Measurements from ENCODE around the gene SLC25A27. TPM values are rescaled to one million over a fixed set of nuclear protein-coding genes. Genes with fewer than 3 reads are reported as not detected.

Gene SLC25A27
- total RNA-seq, 4 donors from 2014 or later: 8.7 to 27.5 (median 19.0) TPM

GRCh38 chr6:46688117-46688965, 35.6 kb downstream of the SLC25A27 start:
- H3K9me3 ChIP-seq: no peaks in the 10 kb centered on the region
- no peak overlapping the region for H3K4me3 ChIP-seq
- TF ChIP-seq CTCF (IDR thresholded peaks at IDR 0.05) (no peak), EP300 (IDR thresholded peaks at IDR 0.05; ENCODE audit: low read depth) (no peak), POLR2A (IDR thresholded peaks at IDR 0.05) (no peak), POLR2AphosphoS5 (IDR thresholded peaks at IDR 0.05) (no peak)
- no peaks in the 10 kb centered on the region for H3K4me1 ChIP-seq
- intact Hi-C loops (cut with DNase I; ENCODE audit: low total_unique reads): no loop called here
- no peaks in the 10 kb centered on the region for H3K36me3 ChIP-seq
- in situ Hi-C loops (cut with MboI; ENCODE audit: low pct_ligation_motif_present in 1 of 4, low pct_unique_long_range_greater_than_20kb in 1 of 4, low sequenced_read_pairs in 3 of 4): no loop called here
- 97% methylated on average over 77 of the region's 85 CpGs; no CpG with 5 or more reads in 1 of the 2 donors for WGBS, 2 donors (ENCODE audit: low coverage in 1 of 2)
- no peak for DNase-seq
- no peak overlapping the region for H3K27ac ChIP-seq
- H3K27me3 ChIP-seq: no peaks in the 10 kb centered on the region

GRCh38 chr6:46688966-46689335, 36.2 kb downstream of the SLC25A27 start:
- DNase-seq: no peak
- TF ChIP-seq POLR2AphosphoS5 (IDR thresholded peaks at IDR 0.05) (no peak), CTCF (IDR thresholded peaks at IDR 0.05) (no peak), POLR2A (IDR thresholded peaks at IDR 0.05) (no peak), EP300 (IDR thresholded peaks at IDR 0.05; ENCODE audit: low read depth) (no peak)
- Histone ChIP-seq H3K4me1 (no peaks in the 10 kb centered on the region), H3K9me3 (no peaks in the 10 kb centered on the region), H3K36me3 (no peaks in the 10 kb centered on the region), H3K27me3 (no peaks in the 10 kb centered on the region), H3K27ac (no peak overlapping the region), H3K4me3 (no peak overlapping the region)
- WGBS, 2 donors (ENCODE audit: low coverage in 1 of 2): 93% methylated on average over 13 of the region's 13 CpGs; no CpG with 5 or more reads in 1 of the 2 donors
- in situ Hi-C loops (cut with MboI; ENCODE audit: low pct_ligation_motif_present in 1 of 4, low pct_unique_long_range_greater_than_20kb in 1 of 4, low sequenced_read_pairs in 3 of 4): no loop called here
- intact Hi-C loops (cut with DNase I; ENCODE audit: low total_unique reads): no loop called here

- Histone ChIP-seq H3K27ac (no peak overlapping the region), H3K9me3 (no peaks in the 10 kb centered on the region), H3K27me3 (no peaks in the 10 kb centered on the region), H3K4me3 (no peak overlapping the region), H3K4me1 (no peaks in the 10 kb centered on the region), H3K36me3 (no peaks in the 10 kb centered on the region)
- intact Hi-C loops (cut with DNase I; ENCODE audit: low total_unique reads): no loop called here
- in situ Hi-C loops (cut with MboI; ENCODE audit: low pct_ligation_motif_present in 1 of 4, low pct_unique_long_range_greater_than_20kb in 1 of 4, low sequenced_read_pairs in 3 of 4): no loop called here
- DNase-seq: no peak
- TF ChIP-seq POLR2AphosphoS5 (IDR thresholded peaks at IDR 0.05) (no peak), EP300 (IDR thresholded peaks at IDR 0.05; ENCODE audit: low read depth) (no peak), POLR2A (IDR thresholded peaks at IDR 0.05) (no peak), CTCF (IDR thresholded peaks at IDR 0.05) (no peak)
- 89 to 100% methylated on average over 2 to 3 of the region's 3 CpGs for WGBS, 2 donors (ENCODE audit: low coverage in 1 of 2)
Observed at GRCh38 chr6:46689657-46690056, 36.9 kb downstream of the SLC25A27 start.

- Histone ChIP-seq H3K27me3 (no peaks in the 10 kb centered on the region), H3K4me1 (no peaks in the 10 kb centered on the region), H3K27ac (no peak overlapping the region), H3K36me3 (no peaks in the 10 kb centered on the region), H3K9me3 (no peaks in the 10 kb centered on the region), H3K4me3 (no peak overlapping the region)
- no peak for DNase-seq
- intact Hi-C loops (cut with DNase I; ENCODE audit: low total_unique reads) (no loop called here), in situ Hi-C loops (cut with MboI; ENCODE audit: low pct_ligation_motif_present in 1 of 4, low pct_unique_long_range_greater_than_20kb in 1 of 4, low sequenced_read_pairs in 3 of 4) (no loop called here)
- 70 to 81% methylated on average over 1 to 2 of the region's 2 CpGs for WGBS, 2 donors (ENCODE audit: low coverage in 1 of 2)
- no peak for TF ChIP-seq POLR2AphosphoS5 (IDR thresholded peaks at IDR 0.05)
- TF ChIP-seq POLR2A (IDR thresholded peaks at IDR 0.05): no peak
- TF ChIP-seq CTCF (IDR thresholded peaks at IDR 0.05): no peak
- no peak for TF ChIP-seq EP300 (IDR thresholded peaks at IDR 0.05; ENCODE audit: low read depth)
Observed at GRCh38 chr6:46690141-46690755, 37.5 kb downstream of the SLC25A27 start.
